Panc1 (cell line): ENCODE data around the gene PCP4L1.

Source experiments
- POLR2AphosphoS5 ChIP-seq: IDR thresholded peaks from 2 replicates; pipeline ENCODE4 v1.6.1; 2012; ENCODE audit warnings: mild to moderate bottlenecking, low read depth, low read length, moderate library complexity
- TF ChIP-seq, protein P1 (sequence below): fragments of 450-650 bp; IDR thresholded peaks from 2 replicates; pipeline ENCODE4 v1.5.1; 2017; ENCODE audit warnings: mild to moderate bottlenecking
- TF ChIP-seq, protein P2 (sequence below), 2 experiments: IDR thresholded peaks; 2 replicates each; pipeline ENCODE4 v1.6.1; 2011 to 2012; ENCODE audit warnings: low read depth in 2 of 2, control low read depth in 1 of 2, low read length in 1 of 2, mild to moderate bottlenecking in 1 of 2, moderate library complexity in 1 of 2; ENCODE audit not compliant: insufficient read depth in 1 of 2

DNA sequence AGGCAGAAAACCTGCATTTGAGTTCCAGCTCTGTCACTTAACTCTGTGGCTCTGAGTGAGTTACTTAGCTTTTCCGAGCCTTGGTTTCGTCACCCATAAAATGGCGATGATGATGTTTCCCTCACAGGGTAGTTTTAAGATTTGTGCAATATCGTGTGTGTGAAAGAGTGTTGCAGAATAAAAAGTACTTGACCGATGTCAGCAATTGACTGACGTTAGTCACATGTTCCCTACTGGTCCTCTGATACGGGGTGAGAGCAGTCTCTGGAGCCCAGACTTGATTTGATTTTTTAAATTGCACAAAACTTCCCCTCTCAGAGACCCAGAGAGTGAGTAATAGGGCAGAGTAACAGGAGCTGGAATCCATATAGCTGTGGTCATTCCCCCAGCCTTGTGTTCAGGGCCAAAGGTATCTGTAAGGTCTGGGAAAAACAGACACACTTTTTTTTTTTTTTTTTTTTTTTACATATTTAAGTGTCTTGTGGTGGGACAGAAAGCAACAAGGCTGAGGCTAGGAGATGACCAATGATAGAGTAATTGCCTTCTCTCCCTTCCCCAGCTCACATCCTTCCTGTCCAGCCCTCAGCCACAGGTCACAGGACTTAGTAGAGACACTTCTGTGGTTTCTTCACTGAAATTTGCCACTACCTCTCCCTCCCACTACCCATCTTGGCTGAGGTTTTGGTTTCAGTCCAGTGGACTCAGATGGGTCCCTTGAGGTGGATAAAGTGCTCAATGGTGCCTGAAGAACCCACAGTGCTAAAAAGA is 41.4 kb upstream of the PCP4L1 start:
- TF ChIP-seq, protein P1, sequence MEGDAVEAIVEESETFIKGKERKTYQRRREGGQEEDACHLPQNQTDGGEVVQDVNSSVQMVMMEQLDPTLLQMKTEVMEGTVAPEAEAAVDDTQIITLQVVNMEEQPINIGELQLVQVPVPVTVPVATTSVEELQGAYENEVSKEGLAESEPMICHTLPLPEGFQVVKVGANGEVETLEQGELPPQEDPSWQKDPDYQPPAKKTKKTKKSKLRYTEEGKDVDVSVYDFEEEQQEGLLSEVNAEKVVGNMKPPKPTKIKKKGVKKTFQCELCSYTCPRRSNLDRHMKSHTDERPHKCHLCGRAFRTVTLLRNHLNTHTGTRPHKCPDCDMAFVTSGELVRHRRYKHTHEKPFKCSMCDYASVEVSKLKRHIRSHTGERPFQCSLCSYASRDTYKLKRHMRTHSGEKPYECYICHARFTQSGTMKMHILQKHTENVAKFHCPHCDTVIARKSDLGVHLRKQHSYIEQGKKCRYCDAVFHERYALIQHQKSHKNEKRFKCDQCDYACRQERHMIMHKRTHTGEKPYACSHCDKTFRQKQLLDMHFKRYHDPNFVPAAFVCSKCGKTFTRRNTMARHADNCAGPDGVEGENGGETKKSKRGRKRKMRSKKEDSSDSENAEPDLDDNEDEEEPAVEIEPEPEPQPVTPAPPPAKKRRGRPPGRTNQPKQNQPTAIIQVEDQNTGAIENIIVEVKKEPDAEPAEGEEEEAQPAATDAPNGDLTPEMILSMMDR, result no peak
- TF ChIP-seq POLR2AphosphoS5, result no peak
- TF ChIP-seq, protein P2, sequence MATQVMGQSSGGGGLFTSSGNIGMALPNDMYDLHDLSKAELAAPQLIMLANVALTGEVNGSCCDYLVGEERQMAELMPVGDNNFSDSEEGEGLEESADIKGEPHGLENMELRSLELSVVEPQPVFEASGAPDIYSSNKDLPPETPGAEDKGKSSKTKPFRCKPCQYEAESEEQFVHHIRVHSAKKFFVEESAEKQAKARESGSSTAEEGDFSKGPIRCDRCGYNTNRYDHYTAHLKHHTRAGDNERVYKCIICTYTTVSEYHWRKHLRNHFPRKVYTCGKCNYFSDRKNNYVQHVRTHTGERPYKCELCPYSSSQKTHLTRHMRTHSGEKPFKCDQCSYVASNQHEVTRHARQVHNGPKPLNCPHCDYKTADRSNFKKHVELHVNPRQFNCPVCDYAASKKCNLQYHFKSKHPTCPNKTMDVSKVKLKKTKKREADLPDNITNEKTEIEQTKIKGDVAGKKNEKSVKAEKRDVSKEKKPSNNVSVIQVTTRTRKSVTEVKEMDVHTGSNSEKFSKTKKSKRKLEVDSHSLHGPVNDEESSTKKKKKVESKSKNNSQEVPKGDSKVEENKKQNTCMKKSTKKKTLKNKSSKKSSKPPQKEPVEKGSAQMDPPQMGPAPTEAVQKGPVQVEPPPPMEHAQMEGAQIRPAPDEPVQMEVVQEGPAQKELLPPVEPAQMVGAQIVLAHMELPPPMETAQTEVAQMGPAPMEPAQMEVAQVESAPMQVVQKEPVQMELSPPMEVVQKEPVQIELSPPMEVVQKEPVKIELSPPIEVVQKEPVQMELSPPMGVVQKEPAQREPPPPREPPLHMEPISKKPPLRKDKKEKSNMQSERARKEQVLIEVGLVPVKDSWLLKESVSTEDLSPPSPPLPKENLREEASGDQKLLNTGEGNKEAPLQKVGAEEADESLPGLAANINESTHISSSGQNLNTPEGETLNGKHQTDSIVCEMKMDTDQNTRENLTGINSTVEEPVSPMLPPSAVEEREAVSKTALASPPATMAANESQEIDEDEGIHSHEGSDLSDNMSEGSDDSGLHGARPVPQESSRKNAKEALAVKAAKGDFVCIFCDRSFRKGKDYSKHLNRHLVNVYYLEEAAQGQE (IDR thresholded peaks at IDR 0.05; ENCODE audit: insufficient read depth in 1 of 2, low read depth in 2 of 2, low read length in 1 of 2), result no peak
